CD4-positive, alpha-beta T cell (primary cell): Measurements from ENCODE around the gene PNPLA1. TPM values are rescaled to one million over a fixed set of nuclear protein-coding genes. Genes with fewer than 3 reads are reported as not detected.
A peak's percentile ranks its signal among the peaks of the same experiment; 100 is the strongest.

Experiments used
- ATAC-seq: fragments of 200-7000 bp; cut with Tn5 transposase; one replicate; pipeline ENCODE4 v1.10.0; 2022; ENCODE audit warnings: mild to moderate bottlenecking; ENCODE audit not compliant: poor library complexity
- CTCF ChIA-PET: fragments of 350-600 bp; sonication (Branson Sonifier 250); formaldehyde crosslinking; loops from one replicate; lab custom pipeline; 2021; ENCODE audit warnings: antibody characterized with exemption, inconsistent platforms; lab: Charles Lee
- POLR2A ChIA-PET: fragments of 350-600 bp; sonication (Branson Sonifier 250); formaldehyde crosslinking; loops from one replicate; lab custom pipeline; 2021; ENCODE audit warnings: antibody characterized with exemption, inconsistent platforms; lab: Charles Lee
- DNase-seq, 14 experiments: peaks; one replicate each; pipeline ENCODE4 v3.0.0-alpha.2; 2013 to 2020; ENCODE audit warnings: mixed read lengths in 2 of 14
- H3K27ac ChIP-seq, 2 donors: one replicate each; pipeline versions ENCODE4 v1.5.1 to v1.7.0; 2013; ENCODE audit warnings: low read length in 2 of 2, low read depth in 1 of 2, mild to moderate bottlenecking in 1 of 2
- H3K27me3 ChIP-seq, 2 experiments: 1 replicate in 1 of 2; 2 replicates in 1 of 2; pipeline versions ENCODE4 v1.6.1 to v1.7.0; 2013; ENCODE audit warnings: low read length in 2 of 2, control low read depth in 1 of 2, mild to moderate bottlenecking in 1 of 2, moderate library complexity in 1 of 2; ENCODE audit not compliant: insufficient read depth in 2 of 2, control insufficient read depth in 1 of 2
- H3K36me3 ChIP-seq: one replicate; pipeline ENCODE4 v1.6.1; 2013; ENCODE audit warnings: low read length, control low read depth; ENCODE audit not compliant: insufficient read depth
- H3K4me1 ChIP-seq: one replicate; pipeline ENCODE4 v1.6.1; 2013; ENCODE audit warnings: low read length, control low read depth; ENCODE audit not compliant: insufficient read depth
- H3K4me3 ChIP-seq: one replicate; pipeline ENCODE4 v1.5.1; 2013; ENCODE audit warnings: mild to moderate bottlenecking, low read length, moderate library complexity
- H3K9me3 ChIP-seq, 2 experiments: 1 replicate in 1 of 2; 2 replicates in 1 of 2; pipeline versions ENCODE4 v1.6.1 to v1.7.0; 2013; ENCODE audit warnings: low read length in 2 of 2, mild to moderate bottlenecking in 2 of 2, control low read depth in 1 of 2, moderate library complexity in 1 of 2; ENCODE audit not compliant: control insufficient read depth in 1 of 2, insufficient read depth in 1 of 2
- H3K27ac Mint-ChIP-seq: one replicate; pipeline ENCODE4 v1.8.0; 2020; ENCODE audit warnings: mixed read lengths
- H3K27me3 Mint-ChIP-seq: one replicate; pipeline ENCODE4 v1.8.0; 2021; ENCODE audit warnings: mixed read lengths
- H3K36me3 Mint-ChIP-seq: one replicate; pipeline ENCODE4 v1.8.0; 2021; ENCODE audit warnings: low read depth, mixed read lengths
- H3K4me1 Mint-ChIP-seq: one replicate; pipeline ENCODE4 v1.8.0; 2021; ENCODE audit warnings: low read depth, mixed read lengths
- H3K4me3 Mint-ChIP-seq: one replicate; pipeline ENCODE4 v1.8.0; 2020; ENCODE audit warnings: mild to moderate bottlenecking, mixed read lengths
- H3K9me3 Mint-ChIP-seq: one replicate; pipeline ENCODE4 v1.8.0; 2020; ENCODE audit warnings: mixed read lengths
- intact Hi-C, 2 experiments: fragments of 100-400 bp; cut with DNase I in 1 of 2; cut with micrococcal nuclease in 1 of 2; formaldehyde crosslinking; loops; one replicate each; pipeline versions ENCODE4 v1.15.1 to v1.9.0; 2023 to 2025; cut with DNase I, micrococcal nuclease
- total RNA-seq, 174 experiments: library from RNA in 2 of 174; stranded (reverse) in 2 of 174; gene quantifications; one replicate each; pipeline ENCODE4 v1.2.3 and lab custom pipeline; 2021 to 2026
- TF ChIP-seq, protein P1 (sequence below): fragments of 200-600 bp; IDR thresholded peaks from one replicate; pipeline ENCODE4 v1.8.0; 2022; ENCODE audit warnings: antibody characterized with exemption, mild to moderate bottlenecking

Gene PNPLA1
- total RNA-seq, 2 experiments from 2014 or later = 0.17 TPM; not detected in 1

DNA sequence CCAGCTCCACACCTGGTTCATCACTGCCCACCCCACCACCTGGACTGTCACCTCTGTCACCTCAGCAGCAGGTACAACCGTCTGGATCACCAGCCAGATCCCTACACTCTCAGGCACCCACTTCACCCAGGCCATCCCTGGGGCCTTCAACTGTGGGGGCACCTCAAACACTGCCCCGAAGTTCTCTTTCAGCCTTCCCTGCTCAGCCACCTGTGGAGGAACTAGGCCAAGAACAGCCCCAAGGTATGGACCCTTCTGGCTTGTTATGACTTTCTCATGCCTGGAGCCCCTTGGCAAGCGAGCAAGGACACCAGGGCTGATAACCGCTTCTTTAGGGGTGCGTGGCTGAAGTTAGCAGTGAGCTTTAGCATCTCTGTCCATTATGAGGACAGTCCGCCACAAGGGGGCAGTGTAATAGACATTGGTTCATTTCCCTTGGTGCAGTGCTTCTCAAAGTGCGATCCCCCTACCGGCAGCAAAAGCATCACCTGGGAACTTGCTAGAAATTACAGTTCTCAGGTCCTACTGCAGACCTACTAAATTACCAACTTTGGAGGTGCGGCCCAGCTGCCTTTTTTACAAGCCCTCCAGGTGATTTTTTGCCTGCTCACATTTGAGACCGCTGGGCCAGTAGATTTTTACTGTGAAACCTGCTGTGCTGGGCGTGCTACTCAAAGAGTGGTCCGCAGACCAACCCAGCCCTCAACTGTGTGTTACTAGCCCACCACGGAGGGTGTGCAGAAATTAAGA, 32.5 kb downstream of the PNPLA1 start:
- DNase-seq (peak; percentile 78 to 97 (median 92)), ATAC-seq (peak; percentile 99)
- TF ChIP-seq, protein P1, sequence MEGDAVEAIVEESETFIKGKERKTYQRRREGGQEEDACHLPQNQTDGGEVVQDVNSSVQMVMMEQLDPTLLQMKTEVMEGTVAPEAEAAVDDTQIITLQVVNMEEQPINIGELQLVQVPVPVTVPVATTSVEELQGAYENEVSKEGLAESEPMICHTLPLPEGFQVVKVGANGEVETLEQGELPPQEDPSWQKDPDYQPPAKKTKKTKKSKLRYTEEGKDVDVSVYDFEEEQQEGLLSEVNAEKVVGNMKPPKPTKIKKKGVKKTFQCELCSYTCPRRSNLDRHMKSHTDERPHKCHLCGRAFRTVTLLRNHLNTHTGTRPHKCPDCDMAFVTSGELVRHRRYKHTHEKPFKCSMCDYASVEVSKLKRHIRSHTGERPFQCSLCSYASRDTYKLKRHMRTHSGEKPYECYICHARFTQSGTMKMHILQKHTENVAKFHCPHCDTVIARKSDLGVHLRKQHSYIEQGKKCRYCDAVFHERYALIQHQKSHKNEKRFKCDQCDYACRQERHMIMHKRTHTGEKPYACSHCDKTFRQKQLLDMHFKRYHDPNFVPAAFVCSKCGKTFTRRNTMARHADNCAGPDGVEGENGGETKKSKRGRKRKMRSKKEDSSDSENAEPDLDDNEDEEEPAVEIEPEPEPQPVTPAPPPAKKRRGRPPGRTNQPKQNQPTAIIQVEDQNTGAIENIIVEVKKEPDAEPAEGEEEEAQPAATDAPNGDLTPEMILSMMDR = peak; percentile 99
- no peaks in the 10 kb centered on the region for H3K27me3 ChIP-seq
- H3K4me1 Mint-ChIP-seq = peaks cover 7% of the 10 kb centered on the region
- H3K4me3 ChIP-seq = no peak overlapping the region
- intact Hi-C loops = loop anchor here (1.0 to 5.0 kb wide), 5 partner anchors 58 to 380 kb away; partner anchors contain the start of gene MAPK14 (in 2 of the 2)
- H3K9me3 Mint-ChIP-seq = no peaks in the 10 kb centered on the region
- no peaks in the 10 kb centered on the region for H3K36me3 ChIP-seq
- POLR2A ChIA-PET = interaction anchor here (0.9 to 1.0 kb wide), 3 partner anchors 13 to 105 kb away, joined by 3 read pairs; partner anchors contain the start of gene BRPF3
- H3K36me3 Mint-ChIP-seq = no peaks in the 10 kb centered on the region
- H3K4me1 ChIP-seq = peaks cover 8% of the 10 kb centered on the region
- H3K27me3 Mint-ChIP-seq = peaks cover 16% of the 10 kb centered on the region
- no peak overlapping the region for H3K27ac ChIP-seq
- no peak overlapping the region for H3K27ac Mint-ChIP-seq
- CTCF ChIA-PET = interaction anchor here (0.5 to 1.8 kb wide), 44 partner anchors 8 to 716 kb away, joined by 3 to 9 read pairs (median 4); partner anchors contain the start of genes BNIP5 and MAPK14
- H3K4me3 Mint-ChIP-seq = no peak overlapping the region
- no peaks in the 10 kb centered on the region for H3K9me3 ChIP-seq

- ChIA-PET POLR2A (no interaction called here), CTCF (no interaction called here)
- H3K9me3 ChIP-seq = no peaks in the 10 kb centered on the region
- H3K4me3 ChIP-seq = no peak overlapping the region
- peaks cover 7% of the 10 kb centered on the region for H3K27me3 Mint-ChIP-seq
- peaks cover 7% of the 10 kb centered on the region for H3K4me1 Mint-ChIP-seq
- H3K4me1 ChIP-seq = peaks cover 8% of the 10 kb centered on the region
- no peak overlapping the region for H3K27ac Mint-ChIP-seq
- no peaks in the 10 kb centered on the region for H3K27me3 ChIP-seq
- no peak overlapping the region for H3K27ac ChIP-seq
- TF ChIP-seq, protein P1 = no peak
- no peaks in the 10 kb centered on the region for H3K36me3 Mint-ChIP-seq
- no peaks in the 10 kb centered on the region for H3K9me3 Mint-ChIP-seq
- H3K36me3 ChIP-seq = no peaks in the 10 kb centered on the region
- H3K4me3 Mint-ChIP-seq = no peak overlapping the region
- intact Hi-C loops = no loop called here
- DNase-seq (no peak), ATAC-seq (no peak)
Measured at GRCh38 chr6:36305885-36306284, 36.0 kb downstream of the PNPLA1 start.

DNA sequence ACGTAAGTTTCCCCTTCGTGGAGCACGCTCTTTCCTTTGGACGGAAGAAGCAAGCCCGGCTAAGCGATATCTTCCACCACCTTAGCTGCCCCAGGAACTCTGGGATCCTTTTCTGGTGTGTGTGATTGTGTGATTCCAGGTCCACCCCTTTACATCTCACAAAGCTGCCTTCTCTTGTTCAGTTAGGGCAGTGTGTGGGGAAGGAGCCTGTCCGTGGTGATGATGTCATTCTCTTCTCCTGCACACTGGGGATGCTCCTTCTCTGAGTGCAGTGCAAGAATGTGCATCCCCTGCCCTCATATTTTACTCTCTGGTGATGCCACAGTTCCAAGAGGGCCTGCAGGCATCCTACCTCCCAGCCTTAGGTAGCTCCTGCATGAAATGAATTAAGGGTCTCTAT, 36.5 kb downstream of the PNPLA1 start:
- no peak overlapping the region for H3K27ac ChIP-seq
- Mint-ChIP-seq H3K36me3 (no peaks in the 10 kb centered on the region), H3K27ac (no peak overlapping the region), H3K4me1 (peaks cover 7% of the 10 kb centered on the region), H3K9me3 (no peaks in the 10 kb centered on the region), H3K4me3 (no peak overlapping the region), H3K27me3 (peaks cover 7% of the 10 kb centered on the region)
- CTCF ChIA-PET = no interaction called here
- DNase-seq (no peak), ATAC-seq (no peak)
- intact Hi-C loops = no loop called here
- no peak overlapping the region for H3K4me3 ChIP-seq
- POLR2A ChIA-PET = no interaction called here
- H3K4me1 ChIP-seq = peaks cover 8% of the 10 kb centered on the region
- no peaks in the 10 kb centered on the region for H3K36me3 ChIP-seq
- H3K9me3 ChIP-seq = no peaks in the 10 kb centered on the region
- TF ChIP-seq, protein P1 = no peak
- H3K27me3 ChIP-seq = no peaks in the 10 kb centered on the region
